ENCODE results near the gene DNAJB8.

Gene DNAJB8

DNA sequence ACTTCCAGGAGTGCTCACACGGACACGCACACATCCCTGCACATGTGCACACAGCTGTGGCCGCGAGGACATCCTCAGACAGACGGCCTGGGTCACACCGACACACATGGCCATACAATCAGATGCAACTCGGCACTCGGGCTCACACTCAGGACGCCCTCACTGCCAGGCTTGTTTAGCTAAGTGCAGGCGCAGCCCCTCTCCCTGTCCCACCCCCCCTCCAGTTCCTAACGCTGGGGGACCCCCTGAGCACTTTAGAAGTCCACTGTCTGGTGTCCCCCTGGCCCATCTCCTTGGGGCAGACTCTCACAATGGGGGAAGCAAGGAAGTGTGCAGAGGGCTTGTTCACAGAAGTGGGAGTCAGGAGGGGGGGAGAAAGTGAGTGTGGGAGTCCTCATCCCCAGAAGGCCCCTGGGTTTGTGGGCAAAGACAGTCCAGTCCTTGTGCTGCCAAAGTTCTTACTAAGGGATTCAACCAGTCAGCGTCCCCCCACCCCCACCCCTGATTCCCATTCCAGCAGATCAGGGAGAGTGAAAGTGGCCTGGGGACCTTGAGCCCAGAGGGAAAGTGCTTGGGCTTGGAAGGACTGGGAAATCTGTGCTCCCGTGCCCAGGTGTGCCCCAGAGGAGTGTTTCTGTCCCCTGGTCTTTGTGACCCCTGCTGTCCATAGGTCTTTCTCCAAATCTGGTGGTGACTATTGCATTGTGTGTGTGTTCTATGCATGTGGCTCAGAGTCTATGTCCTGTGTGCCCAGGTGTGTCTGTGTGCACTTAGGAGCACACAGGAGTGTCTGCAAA, 27.1 kb upstream of the DNAJB8 start:
- DNase-seq, result no peak

DNA sequence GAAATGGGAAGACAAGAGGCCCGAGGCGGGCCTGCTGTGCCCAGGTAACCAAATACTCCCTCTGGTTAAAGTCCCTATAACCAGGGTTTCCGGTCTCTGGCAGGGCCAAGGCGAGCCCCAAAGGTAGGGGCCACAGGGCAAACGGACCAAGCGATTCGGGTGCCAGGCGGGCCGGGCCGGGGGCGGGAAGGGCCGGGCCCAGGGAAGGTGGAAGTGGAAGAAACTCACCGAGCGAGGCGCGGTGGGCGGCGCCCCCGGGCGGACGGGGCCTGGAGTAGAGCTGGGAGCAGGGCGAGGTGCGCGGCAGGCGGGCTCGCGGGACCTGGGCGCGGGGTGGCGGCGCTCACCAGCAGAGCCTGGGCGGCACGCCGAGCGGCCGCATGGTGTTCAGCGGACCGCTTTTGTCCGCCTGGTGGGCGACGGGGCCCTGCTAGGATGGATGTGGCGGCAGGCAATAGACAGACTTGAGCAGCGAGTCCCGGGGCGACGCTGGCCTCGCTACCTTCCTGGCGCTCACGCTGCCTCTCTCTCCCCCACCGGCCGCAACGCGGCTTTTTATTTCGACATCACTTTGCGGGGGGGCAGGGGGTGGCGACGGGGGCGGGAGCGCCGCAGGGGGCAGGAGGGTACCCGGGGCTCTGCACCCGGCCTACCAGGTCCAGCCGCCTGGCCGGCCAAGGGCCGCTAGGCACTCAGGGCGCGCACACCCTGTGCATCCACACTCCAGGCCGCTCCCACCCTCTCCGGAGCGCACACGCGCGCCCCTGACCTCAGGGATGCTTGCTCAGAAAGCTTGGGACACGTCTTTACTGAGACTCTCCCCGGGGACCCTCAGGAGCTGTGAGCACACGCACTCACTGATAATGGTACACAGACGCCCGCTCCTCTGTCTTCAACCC, 26.2 kb upstream of the DNAJB8 start, which contains the start of gene GATA2:
TSS of gene GATA2 (minus strand) at position 531 of the 899 bp plus-strand sequence. CDS start 6,170 bp downstream, outside the sequence.
- peak; percentile 36 to 46 for DNase-seq

DNA sequence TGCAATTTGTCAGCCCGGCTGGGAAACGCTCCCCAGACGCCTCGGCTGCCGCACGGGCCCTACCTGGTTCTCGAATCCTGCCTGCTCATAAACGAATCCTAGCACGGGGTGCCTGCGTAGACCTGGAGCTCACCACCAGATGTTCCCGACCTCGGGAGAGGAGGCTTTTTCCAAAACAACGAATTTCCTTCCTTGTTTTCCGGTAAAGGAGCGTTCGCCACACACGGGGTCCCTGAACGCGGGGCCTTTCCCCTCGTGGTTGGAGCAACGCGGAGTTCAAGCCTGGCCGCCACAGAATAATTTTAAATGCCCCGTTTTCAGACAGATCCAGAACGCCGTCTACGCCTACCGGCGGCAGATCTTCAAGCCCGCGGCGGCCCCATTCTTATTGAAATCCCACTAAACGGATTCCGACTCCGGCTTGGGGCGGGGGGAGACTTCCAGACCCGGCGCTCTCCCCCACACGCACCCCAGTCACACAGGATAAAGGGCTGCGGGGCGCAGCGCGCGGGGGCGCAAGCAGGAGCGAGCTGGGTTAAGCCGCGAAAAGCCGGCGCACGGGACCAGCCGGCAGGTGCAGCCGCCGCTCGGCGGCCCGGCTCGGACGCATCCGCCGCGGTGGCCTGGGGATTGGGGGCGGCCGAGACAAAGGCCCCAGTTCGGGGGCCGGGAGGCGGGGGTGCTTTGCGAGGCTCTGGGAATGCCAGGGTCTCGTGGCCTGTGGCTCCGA, 25.4 kb upstream of the DNAJB8 start:
- DNase-seq, result peak in 1 of 2 experiments; percentile 24

DNA sequence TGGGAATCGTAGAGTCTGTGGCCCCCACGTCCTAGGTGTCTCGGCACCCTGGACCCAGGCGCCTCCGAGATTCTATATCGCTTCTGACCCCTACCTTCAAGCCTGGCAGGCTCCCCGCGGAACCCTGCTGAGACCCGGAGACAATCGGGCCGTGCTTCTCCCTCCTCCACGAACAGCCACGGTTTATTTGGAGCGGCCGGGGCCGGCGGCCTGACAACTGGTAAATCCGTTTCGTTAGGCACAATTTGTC, 24.9 kb upstream of the DNAJB8 start:
- no peak for DNase-seq

DNA sequence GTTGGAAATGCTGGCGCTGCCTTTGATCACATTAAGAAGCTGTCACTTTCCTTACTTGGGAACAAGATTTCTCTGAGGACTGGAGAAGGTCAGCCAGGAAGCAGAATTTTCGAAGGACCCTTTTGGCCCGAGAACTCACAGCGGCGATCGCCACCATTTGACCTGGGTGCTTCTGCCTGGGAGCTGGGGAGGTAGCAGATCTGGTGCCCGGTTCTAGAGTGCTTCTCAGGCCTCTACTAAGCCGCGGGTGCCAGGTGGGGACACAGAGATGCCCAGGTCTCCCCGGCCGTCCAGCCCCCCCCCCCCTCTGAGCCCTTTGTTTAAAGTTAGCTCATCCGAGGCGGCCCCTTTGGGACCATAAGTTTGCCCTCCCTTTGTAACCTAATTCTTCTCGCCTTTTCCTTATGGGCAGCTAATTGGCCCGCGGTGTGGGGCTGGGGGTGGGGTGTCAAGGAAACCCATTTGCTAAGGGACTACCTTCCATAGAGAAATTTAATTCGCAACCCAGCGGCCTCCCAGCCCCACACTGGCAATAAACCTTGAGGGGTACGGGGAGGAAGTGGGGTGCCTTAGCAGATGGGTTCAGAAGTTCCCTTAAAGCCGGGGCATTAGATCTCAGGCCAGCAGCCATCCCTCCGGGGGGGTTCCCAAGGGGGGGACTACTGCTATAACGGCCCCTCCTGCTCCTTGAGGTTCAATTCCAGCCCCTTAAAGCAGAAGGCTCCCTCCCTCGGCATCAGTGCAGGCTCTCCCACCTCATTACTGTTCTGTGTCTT, 24.4 kb upstream of the DNAJB8 start:
- no peak for DNase-seq

DNA sequence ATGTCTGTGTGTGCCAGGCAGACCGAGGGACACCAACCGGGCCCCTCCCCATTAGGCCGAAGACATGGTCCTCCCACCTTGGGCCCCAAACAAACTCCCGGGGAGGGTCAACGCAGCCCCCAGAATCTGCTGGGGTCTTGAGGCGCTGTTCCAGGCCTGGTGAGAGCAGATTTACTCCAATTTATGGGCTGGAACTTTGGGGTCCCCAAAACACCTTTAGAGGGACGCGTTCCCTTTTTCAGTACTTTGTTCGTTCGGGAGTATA, 23.9 kb upstream of the DNAJB8 start:
- no peak for DNase-seq

DNA sequence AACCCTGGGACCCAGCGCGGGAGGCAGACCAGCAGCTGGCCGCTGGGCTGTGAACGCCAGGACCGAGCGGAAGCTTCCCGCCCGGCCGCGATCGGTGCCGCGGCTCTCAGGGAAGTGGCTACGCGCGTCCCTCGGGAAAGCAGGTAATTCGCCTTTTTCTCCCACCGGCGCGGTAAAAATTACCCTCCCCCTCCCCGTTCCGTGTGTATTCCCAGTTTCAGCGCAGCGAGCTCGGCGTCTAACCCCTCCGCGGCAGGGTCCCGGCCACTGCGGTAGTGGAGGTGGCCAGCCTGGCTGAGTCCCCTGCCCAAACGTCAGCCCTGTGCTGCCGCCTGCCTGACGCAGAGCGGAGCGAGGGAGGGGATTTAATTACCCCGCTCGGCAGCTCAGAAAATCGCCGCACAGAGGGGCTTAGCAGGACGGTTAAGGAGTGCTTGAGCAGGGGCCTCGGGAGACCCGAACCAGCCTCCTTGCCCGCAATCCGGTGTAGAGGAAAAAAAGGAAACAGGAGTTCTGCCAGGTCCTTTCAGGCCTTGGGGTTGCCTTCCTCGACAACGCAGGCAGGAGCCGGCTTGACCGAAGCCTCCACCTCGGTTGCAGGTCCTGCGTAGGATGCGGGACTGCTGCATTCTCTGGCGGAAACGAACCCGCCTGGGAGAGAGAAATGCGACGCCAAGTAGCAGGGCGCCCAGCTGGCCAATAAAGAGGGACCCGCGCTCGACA, 23.4 kb upstream of the DNAJB8 start:
- DNase-seq, result peak in 1 of 2 experiments; percentile 31

DNA sequence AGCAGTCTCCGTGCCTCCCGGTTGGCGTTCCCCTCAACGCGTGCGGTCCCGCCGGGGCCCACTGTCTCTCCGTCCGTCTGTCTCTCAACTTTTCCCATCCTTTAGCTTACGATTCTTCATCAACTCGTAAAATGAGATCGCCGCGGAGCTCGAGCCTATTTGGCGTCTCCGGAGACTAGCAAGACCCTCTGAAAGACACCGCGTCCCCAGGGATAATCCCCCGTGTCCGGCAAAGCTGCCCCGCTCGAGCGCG, 22.9 kb upstream of the DNAJB8 start:
- peak in 1 of 2 experiments; percentile 21 for DNase-seq

DNA sequence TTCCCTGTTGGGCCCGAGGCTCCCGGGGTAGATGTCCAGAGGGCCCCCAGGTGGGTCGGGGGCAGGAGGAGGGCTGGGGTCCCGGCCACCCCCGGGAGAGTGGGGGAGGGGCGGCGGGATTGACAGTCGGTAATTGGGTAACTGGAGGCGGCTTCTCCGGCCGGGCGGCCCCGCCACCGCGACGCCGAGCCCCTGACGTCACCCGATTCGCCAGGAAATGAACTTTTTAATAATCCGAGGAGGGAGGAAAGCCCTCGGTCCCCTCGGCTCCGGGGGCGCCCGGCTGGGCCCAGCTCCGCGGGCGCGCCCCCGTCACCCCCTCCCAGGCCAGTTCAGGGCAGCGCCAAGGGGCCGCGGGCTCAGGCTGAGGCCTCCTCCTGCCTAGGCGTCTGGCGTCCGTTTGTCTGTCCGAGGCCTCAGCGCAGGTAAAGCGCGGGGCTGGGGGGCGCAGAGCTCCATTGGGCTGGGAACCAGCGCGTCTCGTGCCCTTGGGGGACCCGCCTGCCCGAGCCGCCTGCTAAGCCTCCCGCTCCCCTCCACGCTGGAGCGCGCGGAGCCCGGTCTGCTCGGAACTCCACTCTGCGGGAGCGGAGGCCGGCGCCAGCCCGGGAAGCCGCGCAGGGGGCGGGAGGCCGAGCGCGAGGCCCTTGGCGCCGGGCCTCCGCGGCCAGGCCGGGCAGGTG, 22.4 kb upstream of the DNAJB8 start:
- DNase-seq, result peak; percentile 41 to 45

DNA sequence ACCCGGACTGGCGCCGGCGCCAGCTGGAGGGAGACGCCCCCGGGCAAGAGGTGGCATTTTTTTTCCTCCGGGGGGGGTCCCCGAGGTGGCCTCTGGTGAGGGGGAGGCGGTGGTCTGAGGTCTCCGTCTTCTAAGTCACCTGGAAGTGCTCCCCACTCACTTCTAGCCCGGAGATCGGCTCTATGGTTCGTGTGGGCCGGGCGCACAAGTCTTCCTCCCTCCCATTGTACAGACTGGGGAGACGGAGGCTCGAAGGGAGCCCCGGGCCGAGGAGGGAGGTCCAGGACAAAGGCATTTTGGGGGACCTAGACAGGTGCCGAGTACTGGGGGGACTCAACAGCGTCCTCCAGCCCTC, 21.9 kb upstream of the DNAJB8 start:
- peak in 1 of 2 experiments; percentile 17 for DNase-seq

DNA sequence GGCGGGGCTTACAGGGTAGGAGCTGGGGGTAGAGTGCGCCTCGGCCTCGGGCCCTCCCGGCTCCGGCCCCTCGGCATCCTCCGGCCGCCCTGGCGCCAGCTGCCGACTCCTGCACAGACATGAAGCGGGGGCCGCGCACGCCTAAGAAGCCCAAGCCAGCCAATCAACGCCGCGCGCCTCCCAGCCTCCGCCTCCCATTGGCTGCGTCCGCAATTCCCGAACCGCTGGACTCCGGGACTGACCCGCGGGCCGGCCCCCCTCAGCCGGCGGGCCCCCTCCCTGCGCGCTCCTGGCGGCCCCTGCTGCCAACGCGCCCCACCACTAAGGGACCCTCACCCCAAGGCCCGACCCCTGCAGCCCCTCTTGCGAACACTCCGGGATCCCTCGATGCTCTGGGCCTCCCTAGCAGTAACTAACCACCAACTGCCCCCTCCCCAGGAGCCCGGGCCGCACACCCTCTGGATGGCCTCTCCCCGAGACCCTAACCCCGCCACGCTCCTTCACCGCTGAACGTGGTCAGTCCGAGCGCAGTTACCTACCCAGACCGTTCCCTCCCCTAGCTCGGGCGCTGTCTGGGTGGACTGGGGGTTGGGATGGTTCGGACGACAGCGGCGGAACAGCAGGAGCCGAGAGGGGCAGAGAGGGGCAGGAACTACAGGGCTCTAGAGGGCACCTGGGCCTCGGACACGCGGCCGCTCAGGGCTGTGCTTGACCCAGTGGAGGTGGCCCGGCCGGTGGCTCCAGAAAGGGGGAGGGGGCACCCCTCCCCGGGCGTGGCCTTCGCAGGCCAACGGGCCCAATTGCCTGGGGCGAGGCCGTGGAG, 21.3 kb upstream of the DNAJB8 start:
- peak; percentile 47 to 60 for DNase-seq

DNA sequence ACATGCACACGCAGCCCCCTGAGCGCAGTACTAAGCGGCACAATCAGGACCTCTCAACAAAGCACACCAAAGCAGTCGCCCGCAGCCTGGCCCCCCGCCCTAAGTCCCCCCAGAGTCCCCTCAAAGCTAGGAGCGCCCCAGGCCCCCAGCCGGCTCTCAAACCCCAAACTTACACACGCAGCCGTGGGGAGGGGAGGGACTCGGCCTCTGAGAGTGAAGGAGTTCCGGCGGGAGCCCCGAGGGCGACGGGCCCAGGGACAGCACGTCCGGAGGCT, 20.8 kb upstream of the DNAJB8 start:
- no peak for DNase-seq

DNA sequence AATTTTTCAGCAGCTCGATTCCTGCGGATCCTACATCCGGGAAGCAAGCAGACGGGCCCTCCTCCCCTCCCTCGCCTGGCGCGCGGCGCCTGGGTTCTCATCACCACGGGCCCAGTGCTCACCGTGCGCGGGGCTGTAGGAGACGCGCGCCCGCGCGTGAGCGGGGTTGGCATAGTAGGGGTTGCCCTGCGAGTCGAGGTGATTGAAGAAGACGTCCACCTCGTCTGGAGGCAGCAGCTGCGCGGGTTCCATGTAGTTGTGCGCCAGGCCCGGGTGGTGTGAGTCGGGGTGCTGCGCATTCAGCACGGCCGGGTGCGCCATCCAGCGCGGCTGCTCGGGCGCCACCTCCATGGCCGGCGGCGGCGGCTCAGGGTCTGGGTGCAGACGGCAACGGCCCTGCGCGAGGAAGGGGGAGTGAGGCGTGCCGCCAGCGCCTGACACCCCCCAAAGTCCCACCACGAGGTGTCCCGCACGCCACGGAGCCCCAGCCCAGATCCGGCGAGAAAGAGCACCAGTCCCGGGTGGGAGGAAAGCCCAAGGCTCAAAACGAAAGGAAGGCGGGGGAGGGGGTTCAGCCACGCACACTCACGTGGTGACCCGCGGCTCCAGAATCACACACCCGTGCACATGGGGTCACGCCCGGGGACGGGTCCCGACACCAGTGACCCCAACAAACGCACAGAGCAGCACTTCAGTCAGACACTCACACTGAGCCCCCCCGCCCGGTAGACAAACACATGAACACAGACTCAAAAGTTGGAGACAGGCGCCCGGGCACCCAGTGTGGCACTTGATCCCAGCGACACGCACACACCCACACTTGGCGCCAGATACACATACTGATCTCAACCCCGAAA, 20.2 kb upstream of the DNAJB8 start:
- peak; percentile 26 to 32 for DNase-seq

DNA sequence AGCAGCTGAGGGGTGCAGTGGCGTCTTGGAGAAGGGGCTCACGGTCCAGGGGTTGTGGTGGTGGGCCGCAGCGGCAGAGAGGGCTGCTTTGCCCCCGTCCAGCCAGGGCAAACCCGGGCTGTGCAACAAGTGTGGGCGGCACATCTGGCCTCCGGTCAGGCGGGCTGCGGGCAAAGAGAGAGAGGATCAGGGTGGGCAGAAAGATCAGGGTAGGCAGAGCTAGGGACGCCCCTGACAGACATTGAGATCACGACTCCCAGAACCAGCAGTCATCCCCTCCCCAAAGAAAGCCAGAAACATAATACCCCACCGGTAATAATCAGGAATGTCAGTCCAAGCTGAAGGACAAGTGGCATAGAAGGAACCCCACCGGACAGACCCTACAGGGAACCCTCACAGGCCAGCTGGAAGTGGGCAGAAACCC, 19.5 kb upstream of the DNAJB8 start:
- DNase-seq, result no peak

DNA sequence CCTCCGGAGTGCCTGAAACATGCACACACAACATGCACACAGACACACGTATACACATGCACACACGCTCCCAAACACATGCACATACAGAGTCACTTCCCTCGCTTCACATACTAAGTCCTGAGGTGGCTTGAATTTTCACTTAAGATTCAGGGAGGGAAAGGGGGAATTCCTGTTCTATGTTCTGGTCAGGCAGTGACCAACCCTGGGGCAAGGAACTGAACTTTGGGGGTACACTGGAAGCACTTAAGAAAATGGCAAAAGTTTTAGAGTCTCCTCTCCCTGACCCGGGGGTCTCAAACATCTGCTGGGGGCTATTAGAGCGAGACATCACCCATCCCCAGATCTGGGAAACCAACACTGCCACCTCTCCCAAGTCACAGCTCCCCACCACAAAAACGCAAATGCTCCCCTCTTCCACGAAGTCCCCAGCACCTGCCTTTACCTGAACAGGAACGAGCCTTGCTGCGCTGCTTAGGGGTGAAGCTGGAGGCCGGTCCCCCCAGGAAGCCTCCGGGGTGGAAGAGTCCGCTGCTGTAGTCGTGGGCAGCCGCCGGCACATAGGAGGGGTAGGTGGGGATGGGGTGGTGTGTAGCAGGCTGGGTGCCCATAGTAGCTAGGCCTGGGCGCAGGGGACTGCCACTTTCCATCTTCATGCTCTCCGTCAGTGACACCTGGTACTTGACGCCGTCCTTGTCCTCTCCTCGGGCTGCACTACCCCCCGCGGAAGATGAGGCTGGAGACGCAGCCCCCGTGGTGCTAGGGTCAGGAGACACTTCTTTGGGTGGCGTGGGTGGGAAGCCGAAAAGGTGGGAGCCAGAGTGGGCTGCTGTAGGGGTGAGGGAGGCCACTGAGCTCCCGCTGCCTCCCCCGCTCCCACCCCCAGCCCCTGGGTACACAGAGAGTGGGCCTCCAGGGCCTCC, 18.9 kb upstream of the DNAJB8 start:
- no peak for DNase-seq

DNA sequence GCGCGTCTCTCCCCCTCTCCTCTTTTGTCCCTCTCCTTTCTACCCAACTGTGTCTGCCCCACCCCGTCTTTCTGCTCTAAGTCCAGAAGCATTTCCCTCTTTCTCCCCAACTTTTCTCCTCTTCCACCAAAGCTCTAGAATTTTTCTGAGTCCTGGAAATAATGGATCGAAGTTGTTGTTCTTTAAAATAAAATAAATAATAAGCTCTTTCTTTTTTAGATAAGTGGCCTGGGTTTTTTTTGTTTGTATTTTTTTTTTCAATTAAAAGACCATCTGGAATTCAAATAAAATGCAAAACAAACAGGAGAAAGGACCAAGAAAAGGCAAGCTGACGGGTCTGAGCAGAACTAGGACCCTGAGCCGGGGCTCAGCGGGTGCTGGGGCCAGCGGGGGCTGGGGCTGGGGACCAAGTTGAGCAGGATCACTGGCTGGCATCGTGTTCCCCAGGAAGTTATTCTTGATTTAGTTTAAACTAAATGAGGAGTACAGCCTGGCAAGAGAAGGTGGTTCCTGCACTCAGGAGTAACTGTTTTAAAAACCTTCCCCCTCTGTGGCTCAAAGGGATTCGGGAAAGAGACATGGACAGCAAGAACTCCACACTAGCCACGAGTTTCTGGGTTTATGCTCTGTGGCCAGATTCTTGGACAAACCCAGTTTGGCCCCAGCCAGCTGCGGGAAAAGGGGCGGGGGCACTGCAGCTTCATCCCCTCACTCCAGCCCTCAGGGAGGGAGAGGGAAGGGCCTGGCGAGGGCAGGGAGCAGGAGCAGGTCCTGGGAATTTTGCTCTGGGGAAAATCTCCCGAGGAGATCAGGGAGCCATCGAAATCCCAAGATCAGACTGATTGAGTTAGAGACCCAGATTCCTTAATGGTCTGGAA, 18.0 kb upstream of the DNAJB8 start:
- DNase-seq, result no peak

DNA sequence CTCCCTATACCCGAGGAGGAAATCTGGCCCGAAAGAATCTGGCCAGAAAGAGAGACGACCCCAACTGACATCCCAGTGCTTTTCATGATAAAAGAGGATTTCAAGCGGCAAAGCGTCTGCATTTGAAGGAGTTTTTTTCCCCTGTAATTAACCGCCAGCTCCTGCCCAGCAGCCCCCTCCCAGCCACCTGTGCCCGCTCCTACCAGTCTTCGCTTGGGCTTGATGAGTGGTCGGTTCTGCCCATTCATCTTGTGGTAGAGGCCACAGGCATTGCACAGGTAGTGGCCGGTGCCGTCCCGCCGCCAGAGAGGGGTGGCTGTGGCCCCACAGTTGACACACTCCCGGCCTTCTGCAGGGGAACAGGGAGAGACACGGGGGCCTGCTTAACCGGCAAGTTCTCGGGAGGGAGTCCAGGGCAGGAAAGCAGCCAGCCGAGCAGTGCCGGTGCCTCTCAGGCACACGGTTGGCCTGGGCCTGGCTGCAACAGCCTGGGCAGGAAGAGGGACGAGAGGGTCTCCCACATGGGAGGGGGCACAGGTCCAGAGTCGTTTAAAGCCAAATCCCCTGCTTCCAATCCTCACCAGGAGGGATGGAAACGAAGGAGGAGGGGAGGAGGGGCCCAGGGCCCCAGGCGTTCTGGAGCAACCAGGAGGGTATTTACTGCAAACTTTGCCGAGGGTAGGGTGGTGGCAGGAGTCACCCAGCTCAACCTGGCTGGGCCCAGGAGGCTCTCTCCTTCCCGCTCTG, 17.1 kb upstream of the DNAJB8 start:
- no peak for DNase-seq
